ENCODE measurements around the gene ATAD3B. TPM values are rescaled to one million over a fixed set of nuclear protein-coding genes. Genes with fewer than 3 reads are reported as not detected.

Gene ATAD3B
- total and polyA plus RNA-seq, 10 of the 15 experiments (the other 5 are each of a cell fraction or from before 2014, with no cell fraction given): 0.03 to 38.8 (median 23.8) TPM

DNA sequence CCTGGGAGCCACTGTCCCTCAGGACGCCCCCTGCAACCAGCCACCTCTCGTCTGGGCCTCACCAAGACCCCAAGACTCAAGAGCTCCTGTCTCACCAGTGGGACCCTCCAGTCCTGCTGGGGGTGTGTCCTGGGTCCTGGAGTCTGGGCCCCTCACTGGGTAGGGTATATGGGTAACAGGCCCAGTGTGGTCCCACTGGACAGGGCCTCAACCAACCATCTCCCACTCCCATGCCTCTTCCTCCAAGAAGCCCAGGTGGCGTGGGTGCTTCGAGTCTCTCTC is 36.8 kb upstream of the ATAD3B start:
- peaks cover 20% of the 10 kb centered on the region for H3K4me1 ChIP-seq (ENCODE audit: control insufficient read depth, insufficient read depth, low read length)
- ChIA-PET RAD21 (ENCODE audit: unreplicated experiment) (no interaction called here), POLR2A (no interaction called here), CTCF (no interaction called here), SMC1A (ENCODE audit: uncharacterized antibody, unreplicated experiment) (no interaction called here)
- H3K36me3 ChIP-seq (ENCODE audit: control insufficient read depth in 2 of 2, insufficient read depth in 2 of 2, low read length in 1 of 2): no peaks in the 10 kb centered on the region
- BruUV-seq (replicated peaks): no TSS peak
- no peak overlapping the region for H3K27ac ChIP-seq (ENCODE audit: control insufficient read depth, insufficient read depth)
- H3K9ac ChIP-seq (ENCODE audit: control insufficient read depth, insufficient read depth, low read length): peak overlapping the region; percentile 34; the same call in 1 of the 2 replicates
- ATAC-seq: no peak
- FAIRE-seq: no peak
- peak overlapping the region; percentile 57; the same call in 1 of the 2 replicates for H3K4me3 ChIP-seq
- no peaks in the 10 kb centered on the region for H4K20me1 ChIP-seq (ENCODE audit: control insufficient read depth, insufficient read depth)
- no peaks in the 10 kb centered on the region for H3K9me3 ChIP-seq (replicated peaks; ENCODE audit: control insufficient read depth, insufficient read depth, low read length)
- intact Hi-C loops (cut with micrococcal nuclease; ENCODE audit: unreplicated experiment) (no loop called here), in situ Hi-C loops (cut with MboI) (no loop called here)
- H3K4me2 ChIP-seq (ENCODE audit: control insufficient read depth, insufficient read depth): peak overlapping the region; percentile 84
- 48% methylated on average over 4 of the region's 4 CpGs for WGBS (ENCODE audit: insufficient coverage, insufficient replicate concordance, low lambda C conversion rate, missing lambda C conversion rate)
- TF ChIP-seq CBX3 (IDR thresholded peaks at IDR 0.05; ENCODE audit: borderline replicate concordance, low read depth) (no peak), ETV6 (conservative IDR thresholded peaks at IDR 0.05 in 1 of 2, IDR thresholded peaks at IDR 0.05 in 1 of 2; ENCODE audit: borderline replicate concordance in 1 of 2, low read depth in 1 of 2) (no peak), CBFB (IDR thresholded peaks at IDR 0.05; ENCODE audit: low read depth) (no peak), CHD1 (IDR thresholded peaks at IDR 0.05; ENCODE audit: low read depth, low read length) (no peak), NFYA (IDR thresholded peaks at IDR 0.05; ENCODE audit: borderline replicate concordance, low read depth, low read length) (no peak)
- H2AFZ ChIP-seq (ENCODE audit: control insufficient read depth, low read depth, low read length): no peak overlapping the region; the same call in 1 of the 2 replicates
- DNase-seq (ENCODE audit: low read depth, low spot score): no peak
- no peaks in the 10 kb centered on the region for H3K79me2 ChIP-seq (ENCODE audit: control insufficient read depth, insufficient read depth, low read length)
- peaks cover 0 to 13% of the 10 kb centered on the region in 2 experiments; a peak in 3 of 4 replicates for H3K27me3 ChIP-seq (replicated peaks in 1 of 2; ENCODE audit: control insufficient read depth in 2 of 2, insufficient read depth in 2 of 2, low read length in 1 of 2)

- DNase-seq (ENCODE audit: low read depth, low spot score) (no peak), FAIRE-seq (no peak), ATAC-seq (peak; percentile 60)
- intact Hi-C loops (cut with micrococcal nuclease; ENCODE audit: unreplicated experiment) (no loop called here), in situ Hi-C loops (cut with MboI) (no loop called here)
- Histone ChIP-seq H3K9ac (ENCODE audit: control insufficient read depth, insufficient read depth, low read length) (peak within 1 kb of the TSS; percentile 34; the same call in 1 of the 2 replicates), H2AFZ (ENCODE audit: control insufficient read depth, low read depth, low read length) (peak within 1 kb of the TSS; percentile 65), H3K36me3 (ENCODE audit: control insufficient read depth in 2 of 2, insufficient read depth in 2 of 2, low read length in 1 of 2) (no peaks in the 10 kb centered on the region), H3K27me3 (replicated peaks in 1 of 2; ENCODE audit: control insufficient read depth in 2 of 2, insufficient read depth in 2 of 2, low read length in 1 of 2) (peaks cover 0 to 11% of the 10 kb centered on the region in 2 experiments; a peak in 3 of 4 replicates), H3K4me2 (ENCODE audit: control insufficient read depth, insufficient read depth) (peak within 1 kb of the TSS; percentile 84), H3K27ac (ENCODE audit: control insufficient read depth, insufficient read depth) (no peak within 1 kb of the TSS), H4K20me1 (ENCODE audit: control insufficient read depth, insufficient read depth) (no peaks in the 10 kb centered on the region), H3K4me1 (ENCODE audit: control insufficient read depth, insufficient read depth, low read length) (peaks cover 20% of the 10 kb centered on the region), H3K4me3 (peak within 1 kb of the TSS; percentile 57), H3K79me2 (ENCODE audit: control insufficient read depth, insufficient read depth, low read length) (no peaks in the 10 kb centered on the region), H3K9me3 (replicated peaks; ENCODE audit: control insufficient read depth, insufficient read depth, low read length) (no peaks in the 10 kb centered on the region)
- ChIA-PET RAD21 (ENCODE audit: unreplicated experiment) (no interaction called here), CTCF (no interaction called here), POLR2A (interaction anchor here (1.0 to 1.1 kb wide), 2 partner anchors 27 to 459 kb away, joined by 3 read pairs; no protein-coding TSS in a partner anchor), SMC1A (ENCODE audit: uncharacterized antibody, unreplicated experiment) (no interaction called here)
- no TSS peak for BruUV-seq (replicated peaks)
- 14% methylated on average over 47 of the region's 89 CpGs for WGBS (ENCODE audit: insufficient coverage, insufficient replicate concordance, low lambda C conversion rate, missing lambda C conversion rate)
- TF ChIP-seq SRF (IDR thresholded peaks at IDR 0.05; ENCODE audit: low read depth in 2 of 2, low read length in 2 of 2): no peak
- TF ChIP-seq CHD2 (IDR thresholded peaks at IDR 0.05; ENCODE audit: borderline replicate concordance, low read depth, low read length): no peak
- TF ChIP-seq NR2C2 (IDR thresholded peaks at IDR 0.05; ENCODE audit: borderline replicate concordance, control insufficient read depth, insufficient read length, low read depth): no peak
- peak; percentile 48 for TF ChIP-seq HDAC6 (IDR thresholded peaks at IDR 0.05; ENCODE audit: unreplicated experiment)
- TF ChIP-seq PRDM15 (CRISPR knock-in tag; IDR thresholded peaks at IDR 0.05): no peak
- TF ChIP-seq EP300 (IDR thresholded peaks at IDR 0.05; ENCODE audit: borderline replicate concordance in 1 of 2, control insufficient read depth in 1 of 2, low read depth in 2 of 2, low read length in 2 of 2): no peak
- TF ChIP-seq PML (IDR thresholded peaks at IDR 0.05; ENCODE audit: low read length): no peak
- no peak for TF ChIP-seq MEF2A (IDR thresholded peaks at IDR 0.05; ENCODE audit: insufficient read depth, low read depth, low read length)
- TF ChIP-seq SMAD5 (IDR thresholded peaks at IDR 0.05; ENCODE audit: low read depth): no peak
Observed at GRCh38 chr1:1435106-1435903, 36.3 kb upstream of the ATAD3B start, which contains the start of gene VWA1. Gene VWA1, plus strand, starts transcription at chr1:1435690. Its CDS starts 59 bp downstream, at chr1:1435749.
